HepG2 (cell line): Measurements from ENCODE around the gene GPRC5D. TPM values are rescaled to one million over a fixed set of nuclear protein-coding genes. Genes with fewer than 3 reads are reported as not detected.

Experiments
- CCDC6 ChIP-seq: sonication (generic); formaldehyde crosslinking; IDR thresholded peaks from 2 replicates; pipeline ENCODE4 v1.8.1; 2022; ENCODE audit warnings: mild to moderate bottlenecking, missing genetic modification reagents, moderate library complexity
- GATAD2A ChIP-seq: IDR thresholded peaks from 2 replicates; pipeline ENCODE4 v1.6.1; 2016
- KAT8 ChIP-seq: IDR thresholded peaks from 2 replicates; pipeline ENCODE4 v1.6.1; 2016; ENCODE audit warnings: missing genetic modification reagents, missing compliant biosample characterization
- KDM6A ChIP-seq: IDR thresholded peaks from 2 replicates; pipeline ENCODE4 v1.6.1; 2016; ENCODE audit warnings: low read depth
- MAZ ChIP-seq, 2 experiments: sonication (generic) in 1 of 2; formaldehyde crosslinking in 1 of 2; IDR thresholded peaks; 2 replicates each; pipeline versions ENCODE4 v1.5.0 to v1.6.1; 2012 to 2020; ENCODE audit warnings: low read depth in 2 of 2, mild to moderate bottlenecking in 2 of 2, borderline replicate concordance in 1 of 2, improper control_type of control experiment in 1 of 2, low read length in 1 of 2, missing genetic modification reagents in 1 of 2, moderate library complexity in 1 of 2
- MED8 ChIP-seq: sonication (generic); formaldehyde crosslinking; IDR thresholded peaks from 2 replicates; pipeline ENCODE4 v1.8.1; 2023; ENCODE audit warnings: mild to moderate bottlenecking, missing genetic modification reagents; ENCODE audit not compliant: insufficient replicate concordance
- ONECUT2 ChIP-seq: sonication (generic); formaldehyde crosslinking; IDR thresholded peaks from 2 replicates; pipeline ENCODE4 v1.4.0; 2020; ENCODE audit warnings: missing genetic modification reagents
- RARG ChIP-seq: sonication (generic); formaldehyde crosslinking; IDR thresholded peaks from 2 replicates; pipeline ENCODE4 v1.4.0; 2020; ENCODE audit warnings: low read depth, mild to moderate bottlenecking, missing genetic modification reagents
- RFX3 ChIP-seq: IDR thresholded peaks from 2 replicates; pipeline ENCODE4 v1.6.1; 2016; ENCODE audit warnings: missing biosample characterization, missing genetic modification reagents
- STAG1 ChIP-seq: sonication (generic); formaldehyde crosslinking; IDR thresholded peaks from 2 replicates; pipeline ENCODE4 v1.4.0; 2020; ENCODE audit warnings: missing genetic modification reagents
- ZFP37 ChIP-seq: sonication (generic); formaldehyde crosslinking; IDR thresholded peaks from 2 replicates; pipeline ENCODE4 v1.4.0; 2020; ENCODE audit warnings: missing genetic modification reagents, borderline replicate concordance
- ZNF101 ChIP-seq: sonication (generic); formaldehyde crosslinking; IDR thresholded peaks from 2 replicates; pipeline ENCODE4 v1.4.0; 2020; ENCODE audit warnings: mild to moderate bottlenecking, low read depth, missing genetic modification reagents, borderline replicate concordance
- ZNF564 ChIP-seq: sonication (generic); formaldehyde crosslinking; IDR thresholded peaks from 2 replicates; pipeline ENCODE4 v1.8.1; 2023; ENCODE audit warnings: mild to moderate bottlenecking, missing genetic modification reagents
- ZNF570 ChIP-seq: sonication (generic); formaldehyde crosslinking; IDR thresholded peaks from 2 replicates; pipeline ENCODE4 v1.4.0; 2020; ENCODE audit warnings: mild to moderate bottlenecking, missing genetic modification reagents, borderline replicate concordance
- ZNF607 ChIP-seq: sonication (generic); formaldehyde crosslinking; IDR thresholded peaks from 2 replicates; pipeline ENCODE4 v1.5.1; 2020; ENCODE audit warnings: missing genetic modification reagents, mild to moderate bottlenecking, borderline replicate concordance
- polyA plus RNA-seq, 8 experiments: library from polyadenylated mRNA; depleted of rRNA in 3 of 8; stranded (reverse) in 7 of 8; unstranded in 1 of 8; fragments of >200 nt; fragmentation: Illumina TruSeq in 4 of 8; extraction: Trizol in 4 of 8; gene quantifications; 2 replicates each; pipeline versions ENCODE4 v1.2.1 to v1.2.3, GENCODE V29; 2011 to 2016; ENCODE audit warnings: low read depth in 4 of 8, missing spikeins in 1 of 8, mixed read lengths in 1 of 8; ENCODE audit not compliant: insufficient read depth in 1 of 8
- total RNA-seq, 5 experiments: library from RNA; depleted of rRNA; stranded (reverse); fragments of >200 nt; fragmentation: Illumina TruSeq; extraction: Trizol; gene quantifications; 2 replicates each; pipeline ENCODE4 v1.2.3, GENCODE V29; 2016; ENCODE audit warnings: low read depth in 1 of 5
- TF ChIP-seq, protein P1 (sequence below): sonication (generic); formaldehyde crosslinking; IDR thresholded peaks from 2 replicates; pipeline ENCODE4 v1.4.0; 2020; ENCODE audit warnings: mild to moderate bottlenecking, missing genetic modification reagents
- TF ChIP-seq, protein P2 (sequence below): IDR thresholded peaks from 2 replicates; pipeline ENCODE4 v1.6.1; 2016; ENCODE audit warnings: low read depth
- TF ChIP-seq, protein P3 (sequence below): sonication (generic); formaldehyde crosslinking; IDR thresholded peaks from 2 replicates; pipeline ENCODE4 v1.4.0; 2020; ENCODE audit warnings: low read depth, mild to moderate bottlenecking, missing genetic modification reagents
- TF ChIP-seq, protein P4 (sequence below): sonication (generic); formaldehyde crosslinking; IDR thresholded peaks from 2 replicates; pipeline ENCODE4 v1.5.1; 2020; ENCODE audit warnings: missing genetic modification reagents, mild to moderate bottlenecking, borderline replicate concordance
- TF ChIP-seq, protein P5 (sequence below): IDR thresholded peaks from 2 replicates; pipeline ENCODE4 v1.6.1; 2016; ENCODE audit warnings: low read depth, borderline replicate concordance
- TF ChIP-seq, protein P6 (sequence below): sonication (generic); formaldehyde crosslinking; IDR thresholded peaks from 2 replicates; pipeline ENCODE4 v1.8.0; 2023; ENCODE audit warnings: mild to moderate bottlenecking, missing genetic modification reagents

The GPRC5D gene
- total and polyA plus RNA-seq, 2 of the 13 experiments (the other 11 are each of a cell fraction or from before 2014, with no cell fraction given) = not detected

DNA sequence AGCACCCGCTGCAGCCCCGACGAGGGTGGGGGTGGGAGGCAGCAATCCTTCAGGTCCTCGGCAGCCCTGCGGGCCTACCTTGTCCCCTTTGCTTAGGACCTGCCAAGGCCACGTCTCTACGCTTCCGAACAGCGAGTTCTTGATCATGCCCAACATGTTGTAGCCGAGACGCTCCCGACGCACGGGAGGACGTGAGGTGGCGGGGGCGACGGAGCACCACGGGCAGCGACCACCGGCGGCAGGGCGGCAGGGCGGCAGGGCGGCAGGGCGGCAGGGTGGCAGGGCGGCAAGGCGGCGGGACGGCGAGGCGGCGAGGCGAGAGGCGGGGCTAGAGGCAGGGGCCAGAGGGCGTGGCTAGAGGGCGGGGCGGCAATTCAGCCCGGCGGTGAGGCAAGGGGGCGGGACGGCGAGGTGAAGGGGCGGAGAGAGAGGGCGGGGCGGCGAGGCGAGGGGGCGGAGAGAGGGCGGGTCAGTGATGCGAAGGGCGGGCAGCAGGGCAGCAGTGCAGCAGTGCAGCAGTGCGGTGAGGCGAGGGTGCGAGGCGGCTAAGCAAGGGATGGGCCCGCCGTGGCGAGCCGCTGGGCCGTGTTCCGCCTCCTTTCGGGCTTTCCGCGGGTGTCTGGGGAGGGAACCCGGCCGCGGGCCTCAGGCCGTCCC lies 48.1 kb upstream of the GPRC5D start, which contains the start of gene HEBP1 (continued):
- TF ChIP-seq, protein P1, sequence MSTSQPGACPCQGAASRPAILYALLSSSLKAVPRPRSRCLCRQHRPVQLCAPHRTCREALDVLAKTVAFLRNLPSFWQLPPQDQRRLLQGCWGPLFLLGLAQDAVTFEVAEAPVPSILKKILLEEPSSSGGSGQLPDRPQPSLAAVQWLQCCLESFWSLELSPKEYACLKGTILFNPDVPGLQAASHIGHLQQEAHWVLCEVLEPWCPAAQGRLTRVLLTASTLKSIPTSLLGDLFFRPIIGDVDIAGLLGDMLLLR (CRISPR knock-in tag) = no peak
- TF ChIP-seq ONECUT2 (CRISPR knock-in tag) (no peak), ZNF570 (CRISPR knock-in tag) (no peak), MED8 (CRISPR knock-in tag) (no peak), KDM6A (no peak), ZNF564 (no peak), MAZ (IDR thresholded peaks at IDR 0.05; ENCODE audit: borderline replicate concordance, low read depth, low read length) (peak; percentile 44), MAZ (CRISPR knock-in tag; IDR thresholded peaks at IDR 0.05; ENCODE audit: low read depth) (no peak; the same call in 1 of the 2 replicates), KAT8 (CRISPR knock-in tag) (no peak), CCDC6 (CRISPR knock-in tag) (peak; percentile 17; the same call in 1 of the 2 replicates), GATAD2A (CRISPR knock-in tag) (no peak), RARG (CRISPR knock-in tag) (no peak), ZNF607 (CRISPR knock-in tag) (no peak), STAG1 (CRISPR knock-in tag) (no peak), ZNF101 (CRISPR knock-in tag) (no peak), RFX3 (CRISPR knock-in tag) (no peak), ZFP37 (CRISPR knock-in tag) (no peak)
- TF ChIP-seq, protein P2, sequence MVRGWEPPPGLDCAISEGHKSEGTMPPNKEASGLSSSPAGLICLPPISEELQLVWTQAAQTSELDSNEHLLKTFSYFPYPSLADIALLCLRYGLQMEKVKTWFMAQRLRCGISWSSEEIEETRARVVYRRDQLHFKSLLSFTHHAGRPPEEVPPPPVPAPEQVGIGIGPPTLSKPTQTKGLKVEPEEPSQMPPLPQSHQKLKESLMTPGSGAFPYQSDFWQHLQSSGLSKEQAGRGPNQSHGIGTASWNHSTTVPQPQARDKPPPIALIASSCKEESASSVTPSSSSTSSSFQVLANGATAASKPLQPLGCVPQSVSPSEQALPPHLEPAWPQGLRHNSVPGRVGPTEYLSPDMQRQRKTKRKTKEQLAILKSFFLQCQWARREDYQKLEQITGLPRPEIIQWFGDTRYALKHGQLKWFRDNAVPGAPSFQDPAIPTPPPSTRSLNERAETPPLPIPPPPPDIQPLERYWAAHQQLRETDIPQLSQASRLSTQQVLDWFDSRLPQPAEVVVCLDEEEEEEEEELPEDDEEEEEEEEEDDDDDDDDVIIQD = no peak
- TF ChIP-seq, protein P3, sequence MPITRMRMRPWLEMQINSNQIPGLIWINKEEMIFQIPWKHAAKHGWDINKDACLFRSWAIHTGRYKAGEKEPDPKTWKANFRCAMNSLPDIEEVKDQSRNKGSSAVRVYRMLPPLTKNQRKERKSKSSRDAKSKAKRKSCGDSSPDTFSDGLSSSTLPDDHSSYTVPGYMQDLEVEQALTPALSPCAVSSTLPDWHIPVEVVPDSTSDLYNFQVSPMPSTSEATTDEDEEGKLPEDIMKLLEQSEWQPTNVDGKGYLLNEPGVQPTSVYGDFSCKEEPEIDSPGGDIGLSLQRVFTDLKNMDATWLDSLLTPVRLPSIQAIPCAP (CRISPR knock-in tag) = no peak
- TF ChIP-seq, protein P4, sequence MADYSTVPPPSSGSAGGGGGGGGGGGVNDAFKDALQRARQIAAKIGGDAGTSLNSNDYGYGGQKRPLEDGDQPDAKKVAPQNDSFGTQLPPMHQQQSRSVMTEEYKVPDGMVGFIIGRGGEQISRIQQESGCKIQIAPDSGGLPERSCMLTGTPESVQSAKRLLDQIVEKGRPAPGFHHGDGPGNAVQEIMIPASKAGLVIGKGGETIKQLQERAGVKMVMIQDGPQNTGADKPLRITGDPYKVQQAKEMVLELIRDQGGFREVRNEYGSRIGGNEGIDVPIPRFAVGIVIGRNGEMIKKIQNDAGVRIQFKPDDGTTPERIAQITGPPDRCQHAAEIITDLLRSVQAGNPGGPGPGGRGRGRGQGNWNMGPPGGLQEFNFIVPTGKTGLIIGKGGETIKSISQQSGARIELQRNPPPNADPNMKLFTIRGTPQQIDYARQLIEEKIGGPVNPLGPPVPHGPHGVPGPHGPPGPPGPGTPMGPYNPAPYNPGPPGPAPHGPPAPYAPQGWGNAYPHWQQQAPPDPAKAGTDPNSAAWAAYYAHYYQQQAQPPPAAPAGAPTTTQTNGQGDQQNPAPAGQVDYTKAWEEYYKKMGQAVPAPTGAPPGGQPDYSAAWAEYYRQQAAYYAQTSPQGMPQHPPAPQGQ (CRISPR knock-in tag) = no peak
- TF ChIP-seq, protein P5, sequence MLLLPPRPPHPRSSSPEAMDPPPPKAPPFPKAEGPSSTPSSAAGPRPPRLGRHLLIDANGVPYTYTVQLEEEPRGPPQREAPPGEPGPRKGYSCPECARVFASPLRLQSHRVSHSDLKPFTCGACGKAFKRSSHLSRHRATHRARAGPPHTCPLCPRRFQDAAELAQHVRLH (CRISPR knock-in tag) = peak; percentile 29; the same call in 1 of the 2 replicates
- TF ChIP-seq, protein P6, sequence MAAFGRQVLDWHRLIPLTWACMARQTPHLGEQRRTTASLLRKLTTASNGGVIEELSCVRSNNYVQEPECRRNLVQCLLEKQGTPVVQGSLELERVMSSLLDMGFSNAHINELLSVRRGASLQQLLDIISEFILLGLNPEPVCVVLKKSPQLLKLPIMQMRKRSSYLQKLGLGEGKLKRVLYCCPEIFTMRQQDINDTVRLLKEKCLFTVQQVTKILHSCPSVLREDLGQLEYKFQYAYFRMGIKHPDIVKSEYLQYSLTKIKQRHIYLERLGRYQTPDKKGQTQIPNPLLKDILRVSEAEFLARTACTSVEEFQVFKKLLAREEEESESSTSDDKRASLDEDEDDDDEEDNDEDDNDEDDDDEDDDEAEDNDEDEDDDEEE (CRISPR knock-in tag) = no peak
